HG03571 (cell line): Measurements from ENCODE around the gene EFHC1.

Source experiments
- ATAC-seq: cut with Tn5 transposase; IDR thresholded peaks from one replicate; pipeline ENCODE4 v1.9.1; 2021; ENCODE audit not compliant: unreplicated experiment

Gene EFHC1

DNA sequence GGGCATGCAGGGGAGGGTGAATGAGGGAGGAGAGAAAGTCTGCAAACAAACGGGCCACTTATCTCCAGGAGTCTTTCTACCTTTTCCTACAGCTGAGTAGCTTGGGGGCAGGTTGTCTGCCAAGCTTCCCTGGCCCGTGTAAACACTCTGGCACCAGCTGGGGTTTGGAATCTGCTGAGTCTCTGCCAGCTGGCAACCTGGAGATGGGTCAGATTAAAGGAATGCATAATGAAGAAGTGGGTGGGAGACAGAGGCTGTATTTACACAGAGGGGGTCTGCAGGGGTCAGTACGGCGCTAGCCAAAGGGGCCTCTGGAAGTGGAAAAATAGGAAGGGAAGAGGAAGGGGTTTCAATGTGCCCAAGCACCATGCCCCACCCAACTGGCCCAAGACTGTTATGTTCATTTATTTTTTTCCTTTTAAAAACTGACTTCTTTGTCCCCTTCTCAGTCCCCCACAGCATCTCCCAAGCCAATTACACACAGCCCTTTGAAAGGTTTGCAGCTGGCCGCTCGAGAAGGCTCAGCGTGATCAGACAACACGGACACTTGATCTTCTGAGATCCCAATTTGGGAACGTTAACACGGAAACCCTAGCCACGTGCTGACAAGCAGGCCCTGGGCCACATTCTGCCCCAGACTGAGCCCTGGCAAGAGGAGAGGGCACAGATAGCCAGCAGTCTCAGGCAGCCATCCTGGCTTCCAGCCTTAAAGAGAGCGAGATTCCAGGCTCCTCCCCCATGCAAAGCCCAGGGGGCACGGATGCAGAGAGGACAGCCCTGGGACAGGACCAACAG is 131.5 kb downstream of the EFHC1 start:
- no peak for ATAC-seq

DNA sequence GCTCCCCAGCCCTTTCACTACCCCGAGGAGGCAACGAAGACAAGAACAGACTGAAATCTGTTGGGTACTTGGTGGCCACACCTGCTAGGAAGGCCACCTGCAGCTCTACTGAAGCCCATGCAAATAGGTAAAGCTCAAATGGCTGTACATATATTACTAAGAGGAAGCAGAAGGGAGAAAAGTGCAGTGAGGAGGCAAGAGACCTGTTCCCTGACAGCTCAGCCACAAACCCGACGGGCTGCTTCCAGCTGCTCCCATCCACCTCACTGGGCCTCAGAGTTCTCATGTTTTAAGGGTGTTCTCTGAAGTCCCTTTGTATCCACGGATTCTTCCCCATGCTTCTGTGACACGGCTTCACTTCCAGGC is 132.1 kb downstream of the EFHC1 start:
- peak; percentile 83 for ATAC-seq

GRCh38 chr6:52553158-52553557 is 133.0 kb downstream of the EFHC1 start:
- no peak for ATAC-seq

GRCh38 chr6:52553719-52554118 is 133.6 kb downstream of the EFHC1 start:
- ATAC-seq = no peak

- ATAC-seq = no peak
Measured at GRCh38 chr6:52554684-52555280, 134.6 kb downstream of the EFHC1 start.

DNA sequence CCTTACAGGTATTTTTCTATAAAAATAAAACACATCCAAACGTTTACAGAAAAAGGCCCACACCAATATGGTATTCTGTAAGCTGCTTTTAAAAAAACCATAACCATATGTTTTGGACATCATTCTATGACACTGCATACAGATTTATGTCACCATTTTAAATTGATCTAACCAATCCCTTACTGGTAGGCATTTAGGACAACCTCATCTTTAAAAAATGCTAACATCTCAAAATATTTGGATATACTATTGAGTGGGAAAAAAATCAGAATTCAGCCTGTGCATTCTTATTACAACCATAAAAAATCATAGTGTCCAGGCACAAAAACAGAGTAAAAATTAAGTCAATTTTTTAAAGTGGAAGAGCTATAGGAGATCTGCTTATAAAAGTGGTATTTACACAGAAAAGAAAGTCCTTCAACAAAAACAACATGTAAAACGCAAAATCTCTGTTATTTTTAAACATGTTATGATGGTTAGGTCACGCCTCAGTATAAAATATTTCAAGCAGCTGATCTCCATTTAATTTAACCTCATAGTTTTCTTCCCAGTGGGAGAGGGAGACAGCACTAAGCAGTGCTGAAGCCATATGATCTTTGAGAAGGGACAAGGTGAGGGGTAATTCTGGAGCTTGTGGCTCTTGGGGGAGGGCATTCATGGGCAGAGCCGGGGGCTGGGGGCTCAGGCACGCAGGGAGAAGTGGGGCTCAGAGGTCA is 135.5 kb downstream of the EFHC1 start:
- ATAC-seq = no peak

DNA sequence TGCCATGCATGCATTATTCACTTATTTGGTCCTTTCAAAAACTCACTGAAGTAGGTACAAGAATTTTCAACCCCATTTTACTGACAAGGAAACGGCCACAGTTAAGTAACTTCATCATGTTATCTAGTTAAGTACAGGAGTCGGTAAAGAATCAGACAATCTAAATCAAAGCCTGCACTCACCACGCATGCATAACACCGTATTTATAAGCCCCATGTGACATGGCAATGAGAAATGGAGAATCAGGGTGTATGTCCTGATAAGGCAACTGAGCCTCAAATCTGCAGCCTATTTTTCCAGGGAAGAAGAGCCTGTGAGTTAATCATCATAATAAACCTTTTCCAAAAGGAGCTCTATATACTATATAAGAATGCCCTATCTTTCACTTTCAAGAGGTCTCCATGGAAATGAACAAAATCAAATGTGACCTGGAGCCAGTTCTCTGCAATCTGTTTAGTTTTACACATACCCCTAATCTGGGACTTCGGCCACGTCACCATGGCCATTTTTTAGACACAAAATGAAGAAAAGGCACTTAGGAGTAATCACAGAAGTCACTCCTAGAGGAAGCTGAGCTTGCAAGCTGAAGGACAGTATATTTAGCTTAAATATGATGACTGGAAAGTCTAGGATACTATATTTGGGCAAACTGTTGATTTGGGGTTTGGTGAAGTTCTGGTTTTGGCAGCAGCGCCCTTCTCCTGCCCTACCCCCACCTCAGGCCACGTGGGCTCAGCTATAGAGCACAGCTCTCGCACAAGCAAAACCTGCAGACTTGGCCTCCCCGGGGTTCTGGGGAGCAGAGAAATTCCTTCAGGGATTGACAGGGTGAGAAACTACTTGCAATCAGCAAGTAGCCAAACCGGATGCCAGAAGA is 137.5 kb downstream of the EFHC1 start:
- no peak for ATAC-seq

DNA sequence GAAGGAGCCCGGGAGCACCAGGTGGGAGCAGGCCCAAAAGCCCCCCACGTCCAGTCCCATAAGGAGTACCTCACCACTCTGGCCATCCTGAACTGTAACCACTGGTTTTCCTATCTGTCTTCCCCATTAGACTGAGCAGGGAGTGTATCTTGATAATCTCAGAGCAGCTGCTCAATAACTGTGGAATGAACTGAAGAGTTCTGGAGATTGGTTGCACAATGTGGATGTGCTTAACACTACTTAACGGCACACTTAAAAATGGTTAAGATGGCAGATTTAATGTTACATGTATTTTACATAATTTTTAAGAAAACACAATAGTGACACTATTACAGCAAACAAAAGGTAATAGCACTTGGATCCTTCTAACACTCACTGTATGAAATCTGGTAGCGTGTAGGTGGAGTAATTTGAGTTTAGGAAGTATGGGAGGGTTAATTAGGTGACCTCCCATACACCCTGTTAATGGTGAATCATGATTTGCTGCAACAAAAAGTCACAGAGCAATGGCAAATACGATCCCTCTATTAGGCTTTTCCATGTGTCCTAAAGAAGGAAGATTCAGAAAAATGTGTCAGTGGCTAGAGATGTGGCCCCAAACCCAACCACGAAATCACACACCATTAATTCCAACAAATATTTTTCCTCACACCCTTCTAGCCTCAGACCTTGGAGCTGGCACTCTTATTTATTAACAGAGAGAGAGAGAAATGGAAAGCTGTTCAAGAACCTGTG is 138.3 kb downstream of the EFHC1 start:
- ATAC-seq = no peak

GRCh38 chr6:52560462-52560861 is 140.3 kb downstream of the EFHC1 start:
- ATAC-seq = no peak

GRCh38 chr6:52562911-52563310 is 142.8 kb downstream of the EFHC1 start:
- ATAC-seq = no peak

- ATAC-seq = no peak
Measured at GRCh38 chr6:52564856-52565255, 144.7 kb downstream of the EFHC1 start.

GRCh38 chr6:52566201-52566600 is 146.1 kb downstream of the EFHC1 start:
- peak; percentile 61 for ATAC-seq

DNA sequence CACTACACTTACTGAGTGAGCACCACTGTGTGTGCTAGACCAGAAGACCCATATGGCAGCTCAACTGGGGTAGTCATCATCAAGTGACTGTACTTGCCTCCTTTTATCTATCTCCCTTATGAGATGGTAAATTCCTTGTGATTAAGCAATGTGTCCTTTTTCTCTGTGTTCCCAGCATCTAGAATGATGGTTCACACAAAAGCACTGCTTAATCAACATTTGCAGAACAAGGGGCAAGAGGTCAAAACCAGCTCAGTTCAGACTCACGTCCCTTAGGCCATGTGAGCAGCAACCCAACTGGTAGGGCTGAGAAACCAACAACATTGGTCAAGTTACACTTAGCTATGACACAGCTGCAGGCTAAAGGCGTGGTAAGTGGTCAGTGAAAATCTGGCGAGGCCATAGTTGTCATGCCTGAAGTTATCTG is 146.7 kb downstream of the EFHC1 start:
- ATAC-seq = no peak

- no peak for ATAC-seq
Measured at GRCh38 chr6:52568320-52568719, 148.2 kb downstream of the EFHC1 start.

DNA sequence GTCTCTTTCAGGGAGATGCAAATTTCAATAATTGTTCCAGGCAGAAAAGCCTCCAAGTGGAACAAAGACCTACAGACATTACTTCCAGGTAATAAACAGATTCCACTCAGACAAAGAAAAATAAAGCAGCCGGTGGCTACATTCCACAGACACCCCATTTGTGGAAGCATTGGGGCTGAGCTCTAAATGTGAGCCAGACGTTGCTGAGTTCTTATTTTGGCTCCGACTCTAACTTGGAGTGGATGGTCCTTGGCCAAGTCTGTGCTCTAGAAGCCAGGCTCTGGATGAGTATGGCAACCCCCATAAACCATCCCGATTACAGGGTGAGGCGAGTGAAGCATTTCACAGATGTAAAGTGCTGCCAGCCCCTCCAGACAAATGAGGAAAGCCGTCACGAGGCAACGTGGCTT is 150.2 kb downstream of the EFHC1 start:
- ATAC-seq = no peak

- ATAC-seq = no peak
Measured at GRCh38 chr6:52571099-52571755, 151.1 kb downstream of the EFHC1 start.

GRCh38 chr6:52572536-52572935 is 152.4 kb downstream of the EFHC1 start:
- no peak for ATAC-seq

GRCh38 chr6:52573295-52573694 is 153.2 kb downstream of the EFHC1 start:
- ATAC-seq = no peak
